ENCODE data around the gene CRTAC1.

DNA sequence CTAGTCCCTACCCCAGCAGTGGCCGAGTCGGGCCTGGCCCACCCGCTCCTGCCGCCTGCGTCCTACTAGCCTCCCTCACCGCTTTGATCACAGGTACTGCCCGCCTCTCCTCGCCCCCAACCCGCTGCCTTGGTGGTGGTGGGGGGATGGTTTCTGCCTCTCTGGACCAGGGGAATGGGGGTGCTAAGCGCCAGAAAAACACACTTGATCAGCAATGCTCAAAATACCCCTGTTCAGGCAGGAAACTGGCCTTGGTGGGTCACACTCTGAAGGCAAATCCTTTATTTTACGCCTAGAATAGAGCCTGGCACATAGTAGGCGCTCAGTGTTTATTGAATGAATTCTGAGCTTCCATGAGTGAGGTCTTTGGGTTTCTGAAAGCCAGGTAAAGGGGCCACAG is 1.0 kb upstream of the CRTAC1 start:
- TF ChIP-seq GABPA (IDR thresholded peaks at IDR 0.05 in 1 of 2, conservative IDR thresholded peaks at IDR 0.05 in 1 of 2) (no peak), JUND (IDR thresholded peaks at IDR 0.05) (no peak), REST (IDR thresholded peaks at IDR 0.05) (no peak), FOXA1 (IDR thresholded peaks at IDR 0.05) (no peak), RAD21 (IDR thresholded peaks at IDR 0.05) (no peak), YY1 (IDR thresholded peaks at IDR 0.05) (no peak)
- TF ChIP-seq, protein P1, sequence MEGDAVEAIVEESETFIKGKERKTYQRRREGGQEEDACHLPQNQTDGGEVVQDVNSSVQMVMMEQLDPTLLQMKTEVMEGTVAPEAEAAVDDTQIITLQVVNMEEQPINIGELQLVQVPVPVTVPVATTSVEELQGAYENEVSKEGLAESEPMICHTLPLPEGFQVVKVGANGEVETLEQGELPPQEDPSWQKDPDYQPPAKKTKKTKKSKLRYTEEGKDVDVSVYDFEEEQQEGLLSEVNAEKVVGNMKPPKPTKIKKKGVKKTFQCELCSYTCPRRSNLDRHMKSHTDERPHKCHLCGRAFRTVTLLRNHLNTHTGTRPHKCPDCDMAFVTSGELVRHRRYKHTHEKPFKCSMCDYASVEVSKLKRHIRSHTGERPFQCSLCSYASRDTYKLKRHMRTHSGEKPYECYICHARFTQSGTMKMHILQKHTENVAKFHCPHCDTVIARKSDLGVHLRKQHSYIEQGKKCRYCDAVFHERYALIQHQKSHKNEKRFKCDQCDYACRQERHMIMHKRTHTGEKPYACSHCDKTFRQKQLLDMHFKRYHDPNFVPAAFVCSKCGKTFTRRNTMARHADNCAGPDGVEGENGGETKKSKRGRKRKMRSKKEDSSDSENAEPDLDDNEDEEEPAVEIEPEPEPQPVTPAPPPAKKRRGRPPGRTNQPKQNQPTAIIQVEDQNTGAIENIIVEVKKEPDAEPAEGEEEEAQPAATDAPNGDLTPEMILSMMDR (IDR thresholded peaks at IDR 0.05; ENCODE audit: low read depth, low read length, missing input control) = no peak
- TF ChIP-seq, protein P2, sequence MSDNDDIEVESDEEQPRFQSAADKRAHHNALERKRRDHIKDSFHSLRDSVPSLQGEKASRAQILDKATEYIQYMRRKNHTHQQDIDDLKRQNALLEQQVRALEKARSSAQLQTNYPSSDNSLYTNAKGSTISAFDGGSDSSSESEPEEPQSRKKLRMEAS (IDR thresholded peaks at IDR 0.05) = no peak

All from liver (tissue), 3 donors.